GM21381 (cell line): ENCODE measurements around the gene FOXC2.

Experiments
- ATAC-seq: cut with Tn5 transposase; IDR thresholded peaks from one replicate; pipeline ENCODE4 v1.9.1; 2021; ENCODE audit warnings: mild to moderate bottlenecking, moderate library complexity; ENCODE audit not compliant: unreplicated experiment

Gene FOXC2

DNA sequence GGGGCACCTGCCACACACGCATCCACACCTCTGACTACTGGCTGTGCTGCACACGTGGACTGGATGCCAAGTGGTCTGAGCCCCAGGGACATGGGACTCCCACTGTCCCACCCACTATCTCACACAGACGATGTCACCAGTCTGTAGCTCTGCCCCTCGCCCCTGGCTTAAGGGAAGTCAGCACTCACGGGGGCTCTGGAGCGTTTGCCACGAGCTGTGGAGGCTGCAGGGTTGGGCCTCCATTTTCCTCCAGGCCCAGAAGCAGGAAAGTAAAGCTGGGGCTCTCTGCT is 34.2 kb upstream of the FOXC2 start:
- no peak for ATAC-seq

DNA sequence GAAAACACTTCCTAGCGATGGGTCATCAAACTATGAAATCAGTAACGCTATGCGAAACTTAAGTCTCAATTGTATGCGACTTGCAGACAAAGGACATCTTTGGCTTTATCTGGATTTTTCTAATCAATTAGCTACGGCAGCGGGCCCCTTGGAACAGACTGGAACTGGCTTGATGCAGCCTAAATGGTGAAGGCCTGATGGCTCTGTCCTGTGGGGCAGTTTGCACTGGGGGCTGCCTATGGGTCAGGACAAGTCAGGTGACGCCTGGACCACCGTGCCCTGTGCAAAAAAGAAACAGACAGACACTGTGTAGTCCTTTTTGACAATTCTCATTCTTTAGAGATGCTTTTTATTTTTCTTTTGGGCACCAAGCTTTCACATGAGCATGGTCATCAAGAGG is 33.6 kb upstream of the FOXC2 start:
- no peak for ATAC-seq

DNA sequence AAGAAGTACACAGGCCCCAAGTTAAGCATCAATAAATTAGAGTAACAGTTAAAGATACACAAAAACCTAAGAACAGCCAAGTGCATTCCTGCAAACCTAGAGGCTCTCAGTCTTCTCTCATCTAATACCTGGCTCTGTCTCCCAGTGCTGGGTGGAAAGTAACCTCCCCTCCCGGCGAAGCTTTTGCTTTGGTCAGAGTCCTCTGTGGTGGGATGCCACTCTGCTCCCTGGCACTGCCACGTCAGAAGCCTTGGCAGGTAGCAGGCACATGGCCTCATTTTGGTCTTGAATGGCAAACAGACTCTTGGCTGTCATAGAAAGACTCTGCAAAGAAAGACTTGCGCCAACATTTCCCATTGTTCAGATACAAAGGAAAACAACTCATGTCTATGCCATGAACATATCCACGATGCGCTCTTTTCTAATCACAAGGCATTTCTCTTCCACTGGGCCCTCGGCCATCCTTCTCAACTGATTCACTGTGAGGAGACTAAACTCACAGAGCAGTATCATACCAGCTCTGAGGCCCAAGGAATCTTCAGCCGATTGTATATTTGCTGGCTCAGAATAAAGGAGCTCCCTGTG is 32.8 kb upstream of the FOXC2 start:
- ATAC-seq, result no peak

DNA sequence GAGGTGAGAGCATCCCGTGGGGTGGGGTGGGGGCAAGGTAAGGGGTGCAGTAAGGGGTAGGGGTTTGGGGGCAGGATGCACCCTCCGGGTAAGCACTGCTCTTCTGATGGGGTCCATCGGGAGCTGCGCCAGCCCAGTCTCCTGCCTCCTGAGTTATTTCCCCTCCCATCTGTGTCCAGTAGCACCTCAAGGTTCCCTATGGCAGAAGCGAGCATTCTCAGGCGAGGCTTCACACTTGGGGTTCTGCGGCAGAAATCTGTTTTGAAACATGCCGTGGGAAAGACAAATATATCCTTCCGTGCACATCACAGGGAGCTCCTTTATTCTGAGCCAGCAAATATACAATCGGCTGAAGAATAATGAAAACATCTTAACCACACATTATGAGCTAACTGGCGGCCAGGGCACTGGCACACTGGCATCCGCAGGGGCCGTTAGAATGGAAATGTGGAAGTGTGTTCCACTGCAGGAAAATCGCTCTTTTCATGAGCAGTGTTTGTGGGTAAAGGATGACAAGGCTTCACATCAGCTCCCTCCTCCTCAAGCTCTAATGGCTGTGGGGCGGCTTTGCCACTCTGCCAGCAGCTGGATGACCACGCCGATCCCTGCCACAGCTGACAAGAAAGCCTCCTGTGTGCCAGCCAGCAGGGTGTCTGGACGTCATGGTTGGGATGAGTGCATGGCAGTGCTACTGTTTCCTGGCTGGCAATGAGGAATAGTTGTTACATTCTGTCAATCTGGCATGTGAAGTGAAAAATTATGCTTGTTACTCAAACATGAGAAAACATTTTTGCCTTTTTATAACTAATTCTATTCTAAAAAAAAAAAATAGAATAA is 31.6 kb upstream of the FOXC2 start:
- ATAC-seq, result no peak

DNA sequence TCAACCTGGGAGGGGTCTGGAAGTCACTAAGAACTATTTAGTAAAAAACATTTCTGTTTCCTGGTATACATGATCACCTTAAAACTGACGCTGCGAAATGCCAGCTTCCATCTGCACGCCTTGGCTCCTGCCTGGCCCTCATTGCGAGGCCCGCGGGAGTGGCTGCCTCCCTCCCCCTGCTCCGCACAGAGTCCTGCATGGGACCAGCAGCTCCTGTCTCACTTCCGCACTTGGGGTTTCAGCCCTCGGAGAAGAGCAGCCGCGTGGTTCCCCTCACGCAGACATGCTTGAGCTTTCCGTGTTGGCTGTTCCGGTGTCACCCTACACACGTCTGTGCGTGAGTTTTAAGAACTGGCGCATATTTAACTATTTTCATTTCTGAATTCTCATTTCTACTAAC is 30.0 kb upstream of the FOXC2 start:
- no peak for ATAC-seq

DNA sequence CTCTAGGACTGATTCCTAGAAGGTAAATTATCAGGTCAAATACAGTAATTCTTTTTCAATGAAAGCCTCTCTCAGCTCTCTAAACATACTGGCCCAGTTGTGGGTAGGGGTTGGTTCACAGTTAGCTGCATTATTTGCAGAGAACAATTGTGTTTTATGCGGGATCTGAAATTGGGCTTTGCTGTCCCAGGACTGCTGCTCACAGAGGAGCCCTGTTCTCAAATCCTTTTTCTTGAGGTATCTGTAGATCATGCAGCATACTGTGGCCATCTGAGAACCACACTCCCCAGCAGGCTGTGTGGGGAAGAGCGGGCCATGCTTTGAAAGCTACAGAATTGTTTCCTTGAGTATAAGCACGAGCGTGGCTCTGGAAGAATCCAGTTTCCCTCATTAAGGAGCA is 29.1 kb upstream of the FOXC2 start:
- no peak for ATAC-seq

DNA sequence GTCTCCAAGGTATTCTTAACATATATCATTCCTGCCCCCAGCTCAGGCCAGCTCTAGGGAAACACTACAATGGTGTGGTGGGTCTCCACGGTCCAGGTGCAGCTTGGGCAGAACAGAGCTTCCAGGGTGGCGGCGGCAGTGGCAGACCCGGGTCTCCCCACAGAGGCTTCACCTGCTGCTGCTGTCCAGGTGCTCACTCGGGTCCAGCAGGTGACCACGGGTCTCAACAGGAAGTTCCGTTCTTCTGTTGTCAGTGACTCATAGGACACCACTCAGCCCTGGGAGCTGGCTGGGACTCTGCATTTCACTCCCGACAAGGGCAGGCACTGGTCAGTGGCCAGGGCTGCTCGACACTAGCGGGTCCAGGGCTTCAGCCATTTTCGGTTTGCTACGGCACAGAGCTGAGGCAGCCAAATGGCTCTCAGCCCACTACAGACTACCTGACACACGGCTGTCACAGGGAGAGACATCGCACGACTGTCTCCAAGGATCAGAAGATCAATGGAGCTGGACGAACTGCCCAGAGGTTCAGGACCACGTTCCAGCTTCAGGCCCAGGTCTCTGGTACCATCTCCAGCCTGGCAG is 28.3 kb upstream of the FOXC2 start:
- ATAC-seq, result no peak

DNA sequence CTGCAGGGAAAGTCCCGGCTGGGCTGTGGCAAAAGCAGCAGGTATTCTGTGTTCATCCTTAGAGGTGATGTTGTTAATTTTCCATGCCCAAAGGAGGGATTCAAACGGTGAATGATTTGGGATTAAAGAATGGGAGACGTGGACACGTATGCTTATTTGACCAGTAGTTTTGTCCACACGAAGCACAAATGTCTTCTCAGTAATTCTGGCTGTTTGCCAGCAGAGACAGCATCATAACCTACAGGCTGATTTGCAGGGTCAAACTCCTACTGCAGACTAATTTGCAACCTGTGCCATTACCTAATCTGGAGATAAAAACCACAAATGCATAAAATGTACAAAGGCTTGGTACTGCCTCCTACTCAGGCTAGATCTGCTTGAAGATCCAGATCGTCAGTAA is 25.7 kb upstream of the FOXC2 start:
- no peak for ATAC-seq

DNA sequence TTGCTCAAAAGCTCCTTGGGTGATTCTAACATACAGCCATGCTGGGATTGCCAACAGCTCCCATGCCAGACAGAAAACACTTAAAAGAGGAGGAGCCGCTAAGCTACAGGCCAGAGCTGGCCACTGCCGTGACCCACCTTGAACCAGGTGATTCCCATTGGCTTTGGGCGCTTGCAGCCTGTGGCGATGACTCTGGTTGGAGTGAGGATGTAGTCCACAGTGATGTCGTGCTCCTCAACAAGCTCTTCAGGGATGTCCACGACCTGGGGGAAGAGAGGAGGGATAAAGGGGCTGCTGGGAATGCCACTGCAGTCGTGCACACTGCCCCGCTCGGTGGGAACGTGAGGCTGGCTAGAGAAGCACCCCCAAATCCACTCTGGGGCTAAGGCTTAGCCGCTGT is 25.1 kb upstream of the FOXC2 start:
- ATAC-seq, result no peak

DNA sequence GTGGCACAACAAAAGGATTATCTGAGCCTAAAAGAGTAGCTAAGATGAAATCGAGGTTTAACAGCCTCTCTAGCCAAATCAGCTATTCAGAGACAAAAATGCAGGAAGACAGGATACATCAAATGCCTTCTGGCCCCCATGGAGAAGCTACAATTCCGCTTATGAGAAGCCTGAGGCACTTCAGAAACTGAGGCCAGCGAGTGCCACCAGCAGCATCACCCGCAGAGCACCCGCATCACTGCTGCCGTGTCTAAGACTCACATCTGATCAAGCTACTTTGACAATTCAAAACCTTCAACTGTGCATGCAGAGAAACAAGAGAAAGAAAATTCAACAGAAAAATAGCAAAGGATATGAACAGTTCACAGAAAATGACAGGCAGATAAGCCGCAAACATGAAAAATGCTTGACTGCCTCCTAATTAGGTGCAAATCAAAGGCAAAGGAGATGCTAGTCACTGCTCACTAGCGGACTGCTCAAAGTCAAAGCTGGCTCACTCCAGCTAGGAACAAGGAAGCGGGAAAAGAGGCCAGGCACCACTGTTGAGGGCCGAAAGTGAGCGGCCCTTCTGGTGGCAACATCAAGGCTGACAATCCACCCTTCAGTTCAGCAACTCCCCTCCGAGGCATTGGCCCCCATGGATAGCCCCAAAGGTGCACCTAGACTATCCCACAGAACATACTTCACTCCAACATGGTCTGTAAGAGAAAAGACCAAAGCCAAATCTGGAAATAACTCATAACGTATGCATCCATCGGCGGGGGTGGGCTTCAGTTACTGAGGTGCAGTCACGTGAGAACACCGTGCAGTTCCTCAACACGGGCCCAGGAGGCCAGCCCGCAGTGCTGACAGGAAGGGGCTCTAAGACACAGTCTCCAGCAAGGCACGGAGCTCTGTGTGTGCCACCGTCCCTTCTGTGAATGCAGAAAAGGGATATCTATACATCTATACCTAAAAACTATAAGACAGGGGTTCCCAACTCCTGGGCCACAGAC is 23.6 kb upstream of the FOXC2 start:
- no peak for ATAC-seq

DNA sequence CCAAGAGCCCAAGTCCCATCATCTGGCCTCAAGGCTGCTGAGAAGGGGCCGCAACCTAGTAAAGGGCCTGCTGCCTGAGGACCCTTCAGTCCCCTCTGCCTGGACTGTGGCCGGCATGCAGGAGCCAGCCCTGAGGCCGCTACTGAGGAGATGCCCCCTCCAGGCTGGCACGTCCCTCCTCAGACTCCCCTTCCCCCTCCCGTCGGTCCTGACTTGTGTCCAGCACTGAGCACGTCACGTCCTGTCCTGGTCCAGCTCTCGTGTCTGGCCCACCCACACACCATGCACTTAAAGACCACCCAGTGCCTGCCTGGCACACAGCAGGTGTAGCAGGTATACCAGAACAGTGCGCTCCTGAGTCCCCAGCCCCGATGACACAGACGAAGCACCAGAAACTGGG is 21.1 kb upstream of the FOXC2 start:
- no peak for ATAC-seq

DNA sequence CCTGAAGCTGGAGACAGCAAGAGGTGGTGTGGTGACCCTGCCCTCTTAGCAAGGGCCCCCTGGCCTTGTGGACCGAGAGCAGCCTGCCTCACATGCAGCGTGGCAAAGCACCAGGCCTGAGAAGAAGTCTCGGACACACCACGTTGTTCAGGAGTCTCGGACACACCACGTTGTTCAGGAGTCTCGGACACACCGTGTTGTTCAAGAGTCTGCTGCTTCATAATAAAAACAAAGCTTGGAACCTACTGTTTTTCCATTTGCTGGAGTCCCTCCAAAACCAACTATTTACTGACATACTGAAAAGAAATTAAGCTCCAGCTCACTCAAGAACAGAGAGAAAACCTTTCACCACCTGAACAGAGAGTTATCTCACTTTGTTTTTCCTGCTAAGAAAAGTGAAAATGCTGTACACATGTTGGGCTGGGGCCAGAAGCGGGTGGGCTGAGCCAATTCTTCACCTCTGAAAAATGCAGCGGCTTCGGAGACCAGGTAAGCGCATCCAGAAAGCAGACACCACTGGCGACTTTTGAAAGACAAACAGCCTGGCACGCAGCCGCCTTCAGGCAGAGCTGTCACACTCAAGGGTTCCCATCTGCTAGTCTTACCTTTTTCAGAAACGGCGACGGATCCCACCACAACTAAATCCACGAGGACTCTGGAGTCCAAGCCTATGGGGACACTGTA is 20.5 kb upstream of the FOXC2 start:
- no peak for ATAC-seq

DNA sequence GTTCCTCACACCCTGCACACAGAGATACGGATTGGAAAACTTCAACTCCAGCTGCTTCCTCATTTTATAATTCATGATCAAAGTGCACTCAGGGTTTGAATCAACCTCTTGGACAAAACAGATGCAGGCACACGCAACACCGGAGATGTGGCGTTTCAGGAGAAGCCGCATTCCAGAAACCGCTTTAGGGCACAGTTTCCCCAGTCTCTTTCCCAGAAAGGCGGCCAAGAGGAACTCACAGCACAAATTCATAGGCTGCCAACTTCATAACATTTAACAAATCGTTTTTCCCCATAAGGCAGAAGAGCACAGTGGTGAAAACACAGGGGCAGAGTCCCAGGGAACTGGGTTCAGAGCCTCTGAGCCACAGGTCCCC is 20.0 kb upstream of the FOXC2 start:
- ATAC-seq, result no peak

DNA sequence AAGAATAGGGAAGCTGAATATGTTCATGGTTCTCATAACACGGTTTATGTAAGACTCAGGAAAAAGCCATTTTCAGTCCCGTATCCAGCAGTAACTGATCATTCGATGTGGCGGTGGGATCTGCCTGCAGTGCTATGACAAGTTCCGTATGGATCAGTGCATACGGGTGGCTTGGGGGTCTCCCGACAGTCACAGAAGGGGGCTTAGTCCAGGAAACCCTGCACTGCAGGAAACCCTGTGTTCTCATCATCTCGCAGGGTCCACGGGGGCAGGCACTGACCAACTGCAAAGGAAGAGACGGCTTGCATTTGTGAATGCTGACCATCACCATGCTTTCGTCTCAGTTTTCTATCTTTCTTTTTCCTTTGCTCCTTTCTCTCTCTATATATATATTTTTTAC is 19.3 kb upstream of the FOXC2 start:
- no peak for ATAC-seq

DNA sequence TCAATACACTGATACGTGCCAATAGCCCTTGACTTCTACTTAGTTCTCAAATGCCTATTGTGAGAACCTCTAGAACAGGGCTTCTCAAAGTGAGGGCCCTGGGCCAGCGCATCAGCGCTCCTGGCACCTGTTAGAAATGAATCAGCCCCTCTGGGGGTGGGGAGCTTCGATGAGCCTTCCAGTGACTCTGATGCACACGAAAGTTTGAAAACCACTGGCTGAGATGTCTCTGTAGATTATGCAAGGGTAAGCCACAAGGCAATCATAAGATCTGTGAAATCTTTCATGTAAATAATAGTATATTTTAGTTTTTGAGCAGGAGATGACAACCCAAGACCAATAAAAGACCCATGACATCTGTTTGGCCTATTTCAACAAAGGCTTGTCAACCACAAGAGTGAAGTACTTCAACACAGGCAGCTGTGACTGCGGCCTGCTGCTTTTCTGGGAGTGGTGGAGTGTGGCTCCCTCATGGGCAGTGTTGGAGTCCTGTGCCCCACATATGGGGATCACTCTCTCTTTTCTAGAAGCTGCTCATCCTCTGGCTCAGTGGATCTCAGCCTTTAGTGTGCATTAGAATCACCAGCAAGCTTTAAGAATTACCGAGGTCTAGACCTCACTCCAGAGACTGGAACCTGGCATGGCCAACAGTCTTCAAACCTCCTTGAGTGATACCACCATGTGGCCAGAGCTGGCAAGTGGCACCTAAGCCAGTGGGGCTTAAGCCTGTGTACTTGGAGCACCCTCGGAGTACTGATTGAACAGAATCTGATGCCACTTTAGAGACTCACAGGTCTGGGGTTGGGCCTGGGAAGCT is 17.3 kb upstream of the FOXC2 start:
- no peak for ATAC-seq

DNA sequence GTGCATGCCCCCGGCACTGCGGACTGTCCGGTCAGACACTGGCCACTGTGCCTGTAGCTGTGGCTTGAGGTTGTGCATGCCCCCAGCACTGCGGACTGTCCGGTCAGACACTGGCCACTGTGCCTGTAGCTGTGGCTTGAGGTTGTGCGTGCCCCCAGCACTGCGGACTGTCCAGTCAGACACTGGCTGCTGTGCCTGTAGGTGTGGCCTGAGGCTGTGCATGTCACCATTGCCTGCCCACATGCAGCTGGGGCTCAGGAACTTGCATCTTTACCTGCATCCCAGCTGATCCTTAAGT is 16.8 kb upstream of the FOXC2 start:
- ATAC-seq, result no peak

DNA sequence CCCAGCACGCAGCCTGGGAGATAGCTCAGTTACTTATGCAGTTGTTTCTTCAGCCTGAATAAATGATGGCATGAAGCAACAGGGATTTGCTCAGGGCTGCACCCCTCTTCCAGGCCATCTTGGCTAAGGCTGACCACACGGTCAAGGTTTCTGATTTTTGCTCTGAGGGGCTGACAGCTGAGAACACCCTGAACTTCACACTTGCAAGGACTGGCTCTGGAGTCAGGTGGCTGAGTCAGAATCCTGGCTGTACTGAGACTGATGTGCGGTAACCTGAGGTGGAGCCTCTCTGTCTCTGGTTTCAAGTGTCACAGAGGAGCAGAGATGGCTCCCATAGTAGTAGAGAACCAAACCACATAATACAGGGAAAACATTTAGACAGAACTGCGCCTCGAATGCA is 16.3 kb upstream of the FOXC2 start:
- no peak for ATAC-seq

DNA sequence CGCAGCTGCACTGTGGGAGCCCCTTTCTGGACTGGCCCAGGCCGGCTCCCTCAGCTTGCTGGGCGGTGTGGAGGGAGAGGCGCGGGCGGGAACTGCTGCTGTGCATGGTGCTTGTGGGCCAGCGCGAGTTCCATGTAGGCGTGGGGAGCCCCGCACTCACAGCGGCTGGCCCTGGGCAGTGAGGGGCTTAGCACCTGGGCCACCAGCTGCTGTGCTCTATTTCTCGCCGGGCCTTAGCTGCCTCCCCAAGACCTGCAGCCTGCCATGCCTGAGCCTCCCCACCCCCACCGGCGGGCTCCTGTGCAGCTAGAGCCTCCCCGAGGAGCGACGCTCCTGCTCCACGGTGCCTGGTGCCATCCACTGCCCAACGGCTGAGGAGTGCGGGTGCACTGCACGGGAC is 13.3 kb upstream of the FOXC2 start:
- no peak for ATAC-seq

DNA sequence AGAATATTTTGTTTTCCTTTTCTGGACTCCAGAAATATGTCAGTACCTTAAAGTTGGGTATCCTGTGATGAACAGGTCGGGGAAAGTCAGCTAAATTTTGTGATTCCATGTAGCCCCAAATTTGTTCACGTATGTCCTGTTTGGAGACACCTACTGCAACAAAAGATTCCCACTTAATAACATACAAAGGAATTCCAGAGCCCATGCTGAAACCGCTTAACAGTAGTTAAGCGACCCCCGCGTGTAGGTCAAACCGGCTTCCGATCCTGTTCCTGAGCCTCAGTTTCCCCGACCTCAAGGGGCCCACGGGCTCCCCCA is 12.1 kb upstream of the FOXC2 start:
- no peak for ATAC-seq

DNA sequence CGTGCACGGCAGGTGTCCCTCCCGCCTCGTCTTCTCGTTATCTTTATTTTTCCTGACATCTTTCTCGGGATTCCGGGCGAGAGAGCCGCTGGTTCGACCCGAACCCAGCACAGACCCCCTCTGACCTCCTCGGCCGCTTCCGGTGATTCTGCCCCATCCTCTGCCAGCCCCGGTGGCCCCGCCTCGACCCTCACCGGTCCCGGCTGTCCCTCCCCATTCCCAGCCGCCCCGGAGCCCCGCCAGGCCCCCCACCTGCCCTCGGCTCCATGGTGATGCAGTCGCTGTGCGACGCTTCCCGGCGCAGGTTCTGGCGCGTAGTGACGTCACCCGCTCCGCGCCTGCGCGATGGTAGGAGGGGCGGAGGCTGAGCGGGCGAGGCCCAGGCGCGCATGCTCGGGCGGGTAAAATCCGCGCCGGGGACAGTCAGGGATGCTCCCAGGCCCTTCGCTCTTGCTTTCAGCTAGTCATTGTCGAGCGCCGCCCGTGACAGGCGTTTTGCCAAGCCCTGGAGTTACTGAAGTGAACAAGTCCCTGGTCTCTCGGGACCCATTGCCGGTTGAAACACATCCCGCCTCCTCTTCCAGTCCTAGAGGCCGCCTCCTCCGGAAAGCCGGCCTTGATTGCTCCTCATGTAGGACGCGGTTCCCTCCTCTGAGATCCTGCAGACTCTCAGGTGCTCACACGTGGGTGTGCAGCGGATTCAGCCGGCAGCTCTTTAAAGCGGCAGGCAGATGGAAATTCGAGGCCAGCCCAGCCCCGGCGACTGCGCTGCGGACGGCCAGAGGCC is 11.5 kb upstream of the FOXC2 start, which contains the start of gene MTHFSD:
TSS of gene MTHFSD (minus strand) at position 319 of the 787 bp plus-strand sequence. CDS start at position 268, 51 bp downstream.
- ATAC-seq, result peak; percentile 87
